Activated CD8-positive, alpha-beta T cell treated with anti-CD3 and anti-CD28 coated beads for 36 hours (primary cell): ENCODE measurements around the gene KCNA3. TPM values are rescaled to one million over a fixed set of nuclear protein-coding genes. Genes with fewer than 3 reads are reported as not detected.

ENCODE experiments used
- ATAC-seq: fragments of 200-7000 bp; cut with Tn5 transposase; one replicate; pipeline ENCODE4 v1.10.0; 2021; ENCODE audit warnings: mild to moderate bottlenecking, moderate library complexity
- CTCF ChIA-PET: fragments of 350-600 bp; sonication (Branson Sonifier 250); formaldehyde crosslinking; loops from one replicate; lab custom pipeline; 2021; ENCODE audit warnings: antibody characterized with exemption; lab: Charles Lee
- POLR2A ChIA-PET: fragments of 350-600 bp; sonication (Branson Sonifier 250); formaldehyde crosslinking; loops from one replicate; lab custom pipeline; 2021; ENCODE audit warnings: antibody characterized with exemption; lab: Charles Lee
- DNase-seq: peaks from one replicate; pipeline ENCODE4 v3.0.0-alpha.2; 2020
- H3K27ac Mint-ChIP-seq: one replicate; pipeline ENCODE4 v1.8.0; 2021; ENCODE audit warnings: mild to moderate bottlenecking, mixed read lengths
- H3K27me3 Mint-ChIP-seq: one replicate; pipeline ENCODE4 v1.8.0; 2021; ENCODE audit warnings: mixed read lengths
- H3K36me3 Mint-ChIP-seq: one replicate; pipeline ENCODE4 v1.8.0; 2021; ENCODE audit warnings: low read depth, mixed read lengths
- H3K4me1 Mint-ChIP-seq: one replicate; pipeline ENCODE4 v1.8.0; 2021; ENCODE audit warnings: low read depth, mixed read lengths
- H3K4me3 Mint-ChIP-seq: one replicate; pipeline ENCODE4 v1.8.0; 2021; ENCODE audit warnings: mild to moderate bottlenecking, moderate library complexity, mixed read lengths
- H3K9me3 Mint-ChIP-seq: one replicate; pipeline ENCODE4 v1.8.0; 2021; ENCODE audit warnings: mixed read lengths
- intact Hi-C: fragments of 100-400 bp; cut with micrococcal nuclease; formaldehyde crosslinking; loops from one replicate; pipeline ENCODE4 v1.10.0; 2022
- total RNA-seq, 2 experiments: library from RNA; stranded (reverse); gene quantifications; one replicate each; pipeline ENCODE4 v1.2.3, GENCODE V29; 2021
- TF ChIP-seq, protein P1 (sequence below): fragments of 200-600 bp; IDR thresholded peaks from one replicate; pipeline ENCODE4 v1.8.0; 2022; ENCODE audit warnings: antibody characterized with exemption, mild to moderate bottlenecking

Gene KCNA3
- total RNA-seq, 2 experiments from 2014 or later, result 15.5 to 16.2 TPM

DNA sequence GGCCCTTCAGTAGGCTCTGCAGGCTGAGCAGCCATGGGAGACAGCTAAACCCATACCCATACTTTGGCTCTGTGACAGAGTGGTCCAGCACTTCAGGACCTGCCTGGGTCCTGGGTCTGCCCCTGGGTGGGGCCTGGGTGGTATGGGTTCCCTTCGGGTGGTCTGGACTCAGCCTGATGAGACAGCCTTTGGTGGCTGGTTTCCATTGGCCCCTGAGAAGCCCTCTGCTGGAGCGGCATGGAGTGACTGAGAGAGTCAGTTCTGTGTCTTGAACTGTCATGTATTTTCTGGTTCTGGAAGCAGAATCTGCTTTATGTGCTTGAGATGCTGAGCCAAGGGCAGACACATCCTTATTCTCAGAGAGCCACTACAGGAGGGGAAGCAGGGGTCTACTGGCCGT is 37.3 kb downstream of the KCNA3 start:
- ATAC-seq (peak; percentile 5), DNase-seq (peak; percentile 40)
- CTCF ChIA-PET, result interaction anchor here (0.8 to 6.4 kb wide), 7 partner anchors 8 to 143 kb away, joined by 3 to 66 read pairs (median 8); no protein-coding TSS in a partner anchor
- Mint-ChIP-seq H3K4me1 (peaks cover 86% of the 10 kb centered on the region), H3K27ac (peak overlapping the region; percentile 23), H3K36me3 (peaks cover 1% of the 10 kb centered on the region), H3K9me3 (peaks cover 7% of the 10 kb centered on the region), H3K4me3 (no peak overlapping the region), H3K27me3 (no peaks in the 10 kb centered on the region)
- TF ChIP-seq, protein P1, sequence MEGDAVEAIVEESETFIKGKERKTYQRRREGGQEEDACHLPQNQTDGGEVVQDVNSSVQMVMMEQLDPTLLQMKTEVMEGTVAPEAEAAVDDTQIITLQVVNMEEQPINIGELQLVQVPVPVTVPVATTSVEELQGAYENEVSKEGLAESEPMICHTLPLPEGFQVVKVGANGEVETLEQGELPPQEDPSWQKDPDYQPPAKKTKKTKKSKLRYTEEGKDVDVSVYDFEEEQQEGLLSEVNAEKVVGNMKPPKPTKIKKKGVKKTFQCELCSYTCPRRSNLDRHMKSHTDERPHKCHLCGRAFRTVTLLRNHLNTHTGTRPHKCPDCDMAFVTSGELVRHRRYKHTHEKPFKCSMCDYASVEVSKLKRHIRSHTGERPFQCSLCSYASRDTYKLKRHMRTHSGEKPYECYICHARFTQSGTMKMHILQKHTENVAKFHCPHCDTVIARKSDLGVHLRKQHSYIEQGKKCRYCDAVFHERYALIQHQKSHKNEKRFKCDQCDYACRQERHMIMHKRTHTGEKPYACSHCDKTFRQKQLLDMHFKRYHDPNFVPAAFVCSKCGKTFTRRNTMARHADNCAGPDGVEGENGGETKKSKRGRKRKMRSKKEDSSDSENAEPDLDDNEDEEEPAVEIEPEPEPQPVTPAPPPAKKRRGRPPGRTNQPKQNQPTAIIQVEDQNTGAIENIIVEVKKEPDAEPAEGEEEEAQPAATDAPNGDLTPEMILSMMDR, result no peak
- POLR2A ChIA-PET, result interaction anchor here (1.6 to 9.8 kb wide), 2 partner anchors 11 to 36 kb away, joined by 8 to 131 read pairs; no protein-coding TSS in a partner anchor
- intact Hi-C loops, result loop anchor here (10.0 kb wide), 1 partner anchor 237 kb away; the partner anchor contains the start of gene CD53

DNA sequence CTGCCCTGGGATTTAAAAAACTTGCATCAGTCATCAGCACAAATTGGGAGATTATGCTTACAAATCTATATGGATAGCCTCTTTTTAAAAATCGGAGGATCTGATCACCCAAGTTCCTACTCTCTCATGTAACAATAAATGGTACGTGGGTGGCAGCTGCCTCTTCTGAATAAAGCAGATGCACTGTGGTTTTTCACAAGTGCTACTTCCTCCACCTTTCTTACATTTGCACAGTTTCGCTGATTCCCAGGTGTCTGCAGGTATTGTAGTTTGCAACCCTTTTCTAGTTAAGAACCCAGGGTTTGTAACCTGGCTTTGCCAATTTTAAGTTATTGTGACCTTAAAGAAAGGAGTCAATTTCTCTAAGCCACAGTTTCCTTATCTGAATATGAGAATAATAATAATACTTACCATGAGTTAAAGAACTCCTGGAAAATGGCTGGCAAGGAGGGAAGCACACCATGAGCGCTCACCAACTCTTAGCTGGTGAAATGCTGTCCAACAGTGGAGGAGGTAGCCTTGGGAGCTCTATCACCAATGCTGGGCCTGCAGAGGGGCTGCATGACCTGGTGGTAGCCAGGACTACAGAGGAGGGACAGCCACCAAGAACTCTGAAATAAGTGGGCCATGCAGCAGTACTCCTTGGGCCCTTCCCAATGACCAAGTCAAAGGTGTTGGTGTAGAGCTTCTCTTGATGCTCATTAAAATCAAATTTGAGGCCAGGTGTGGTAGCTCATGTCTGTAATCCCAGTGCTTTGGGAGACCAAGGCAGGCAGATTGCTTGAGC is 38.4 kb downstream of the KCNA3 start:
- peaks cover 77% of the 10 kb centered on the region for H3K4me1 Mint-ChIP-seq
- POLR2A ChIA-PET, result interaction anchor here (0.7 to 9.8 kb wide), 5 partner anchors 12 to 244 kb away, joined by 3 to 131 read pairs (median 4); partner anchors contain the start of gene KCNA3
- H3K4me3 Mint-ChIP-seq, result peak overlapping the region; percentile 34
- peaks cover 5% of the 10 kb centered on the region for H3K9me3 Mint-ChIP-seq
- ATAC-seq (peak; percentile 17), DNase-seq (peak; percentile 57)
- intact Hi-C loops, result loop anchor here (10.0 kb wide), 1 partner anchor 238 kb away; the partner anchor contains the start of gene CD53
- H3K27me3 Mint-ChIP-seq, result no peaks in the 10 kb centered on the region
- TF ChIP-seq, protein P1, result no peak
- no peaks in the 10 kb centered on the region for H3K36me3 Mint-ChIP-seq
- H3K27ac Mint-ChIP-seq, result peak overlapping the region; percentile 94
- CTCF ChIA-PET, result interaction anchor here (0.8 to 6.4 kb wide), 10 partner anchors 11 to 147 kb away, joined by 3 to 66 read pairs (median 10); no protein-coding TSS in a partner anchor

DNA sequence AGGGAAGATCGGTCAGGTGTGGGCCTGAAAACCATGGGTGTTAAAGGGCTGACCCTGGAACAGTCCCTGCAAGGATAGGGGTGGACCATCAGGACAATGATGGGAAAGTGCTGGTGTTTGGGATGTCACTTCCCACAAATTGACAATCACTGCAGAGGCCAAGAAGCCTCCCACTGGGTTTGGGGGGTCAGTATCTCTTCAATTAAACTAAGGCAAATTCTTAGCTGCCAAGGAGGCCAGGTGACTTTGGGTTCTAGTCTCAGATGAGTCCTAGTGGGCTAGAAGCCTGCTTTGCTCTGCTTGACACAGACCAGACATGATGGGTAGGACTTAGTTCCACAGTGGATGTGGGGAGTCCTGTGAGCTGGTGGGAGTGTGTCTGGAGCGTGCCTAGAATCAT is 39.3 kb downstream of the KCNA3 start:
- Mint-ChIP-seq H3K27ac (peak overlapping the region; percentile 94), H3K4me1 (peaks cover 74% of the 10 kb centered on the region), H3K4me3 (peak overlapping the region; percentile 34), H3K36me3 (no peaks in the 10 kb centered on the region), H3K27me3 (no peaks in the 10 kb centered on the region), H3K9me3 (peaks cover 3% of the 10 kb centered on the region)
- intact Hi-C loops, result loop anchor here (10.0 kb wide), 1 partner anchor 239 kb away; the partner anchor contains the start of gene CD53
- ChIA-PET CTCF (interaction anchor here (1.0 to 6.4 kb wide), 10 partner anchors 12 to 148 kb away, joined by 4 to 66 read pairs (median 10); no protein-coding TSS in a partner anchor), POLR2A (interaction anchor here (1.1 to 9.8 kb wide), 5 partner anchors 13 to 245 kb away, joined by 3 to 131 read pairs (median 3); partner anchors contain the start of gene KCNA3)
- no peak for DNase-seq
- no peak for ATAC-seq
- TF ChIP-seq, protein P1, result no peak

DNA sequence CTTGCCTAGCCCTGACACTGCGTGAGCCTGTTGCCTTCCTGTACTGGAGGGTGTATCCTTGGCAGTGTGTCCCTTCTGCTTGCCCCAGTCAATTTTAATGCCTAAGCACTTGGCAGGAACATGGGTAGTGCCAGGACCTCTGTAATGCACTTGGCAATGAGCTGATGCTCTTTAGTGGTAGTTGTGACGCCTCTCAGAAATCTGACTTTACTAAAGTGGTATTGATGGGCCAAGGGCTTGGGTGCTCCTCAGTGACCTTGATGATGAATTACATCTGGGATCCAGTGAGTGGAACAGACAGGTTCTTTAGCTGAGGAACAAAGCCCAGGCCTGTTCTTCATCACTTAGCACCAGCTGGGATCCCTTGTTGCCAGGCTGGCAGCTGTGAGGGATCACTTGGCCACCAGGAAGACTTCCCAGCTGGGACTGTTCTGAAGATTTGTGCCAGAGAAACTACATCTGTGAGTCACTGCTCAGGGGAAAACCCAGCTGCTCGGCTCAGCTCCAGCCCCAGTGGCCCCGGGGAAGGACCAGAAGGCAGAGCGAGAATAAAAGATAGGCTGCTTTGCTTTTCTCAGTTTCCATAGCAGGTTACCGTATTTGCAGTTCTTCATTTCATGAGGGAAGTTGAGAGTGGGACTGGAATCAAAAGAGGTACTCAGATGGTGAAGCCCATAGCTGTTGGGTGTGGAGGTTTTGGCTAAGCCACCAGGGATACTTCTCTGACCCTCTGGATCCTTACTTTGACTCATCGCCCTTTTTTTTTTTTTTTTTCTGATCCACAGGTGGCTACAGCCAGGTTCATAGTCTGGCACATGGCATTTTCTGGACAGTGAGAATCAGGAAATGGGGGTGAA is 40.1 kb downstream of the KCNA3 start:
- no peaks in the 10 kb centered on the region for H3K9me3 Mint-ChIP-seq
- no peaks in the 10 kb centered on the region for H3K36me3 Mint-ChIP-seq
- H3K4me1 Mint-ChIP-seq, result peaks cover 66% of the 10 kb centered on the region
- TF ChIP-seq, protein P1, result no peak
- no peaks in the 10 kb centered on the region for H3K27me3 Mint-ChIP-seq
- peak overlapping the region; percentile 34 for H3K4me3 Mint-ChIP-seq
- peak overlapping the region; percentile 94 for H3K27ac Mint-ChIP-seq
- ATAC-seq (peak; percentile 60), DNase-seq (peak; percentile 89)
- CTCF ChIA-PET, result interaction anchor here (0.8 to 6.4 kb wide), 11 partner anchors 12 to 149 kb away, joined by 3 to 66 read pairs (median 8); no protein-coding TSS in a partner anchor
- intact Hi-C loops, result loop anchor here (5.0 to 10.0 kb wide), 2 partner anchors 240 to 583 kb away; partner anchors contain the start of gene CD53
- POLR2A ChIA-PET, result interaction anchor here (0.7 to 9.8 kb wide), 6 partner anchors 13 to 138 kb away, joined by 3 to 131 read pairs (median 6); partner anchors contain the start of gene KCNA3
